PC-9 (cell line): ENCODE data around the gene ZNRF3. TPM values are rescaled to one million over a fixed set of nuclear protein-coding genes. Genes with fewer than 3 reads are reported as not detected.

Source experiments
- BruUV-seq: library from RNA; stranded (reverse); fragments of 400-500 nt; replicated peaks from 2 replicates; lab custom pipeline; 2021; lab: Mats Ljungman, UMichigan
- CTCF ChIA-PET: fragments of 300-600 bp; sonication (Branson Sonifier 250); formaldehyde crosslinking; loops from one replicate; lab custom pipeline; 2022; ENCODE audit warnings: antibody characterized with exemption; lab: Charles Lee
- POLR2A ChIA-PET: fragments of 300-600 bp; sonication (Branson Sonifier 250); formaldehyde crosslinking; loops from one replicate; lab custom pipeline; 2022; ENCODE audit warnings: antibody characterized with exemption; ENCODE audit not compliant: unreplicated experiment; lab: Charles Lee
- DNase-seq, 2 experiments: peaks; one replicate each; pipeline versions ENCODE4 v3.0.0 to v3.0.0-alpha.2; 2015 to 2022; ENCODE audit warnings: mixed read lengths in 1 of 2
- H2AFZ ChIP-seq: fragments of 200-600 bp; sonication (generic); 2 replicates; pipeline ENCODE4 v1.8.1; 2017; ENCODE audit warnings: antibody characterized with exemption
- H3F3A ChIP-seq: fragments of 200-600 bp; sonication (generic); 2 replicates; pipeline ENCODE4 v1.8.1; 2017; ENCODE audit warnings: antibody characterized with exemption, mild to moderate bottlenecking, low read depth; ENCODE audit not compliant: insufficient read depth
- H3K27ac ChIP-seq: fragments of 200-600 bp; sonication (generic); 2 replicates; pipeline ENCODE4 v1.6.1; 2016; ENCODE audit warnings: mixed run types
- H3K27me3 ChIP-seq: fragments of 200-600 bp; sonication (generic); 2 replicates; pipeline ENCODE4 v1.6.1; 2016; ENCODE audit warnings: low read depth, mixed run types; ENCODE audit not compliant: insufficient read depth
- H3K36me3 ChIP-seq: fragments of 200-600 bp; sonication (generic); 2 replicates; pipeline ENCODE4 v1.6.1; 2016; ENCODE audit warnings: low read depth, mixed run types
- H3K4me1 ChIP-seq: fragments of 200-600 bp; sonication (generic); replicated peaks from 2 replicates; pipeline ENCODE4 v1.6.1; 2016; ENCODE audit warnings: mixed run types; ENCODE audit not compliant: insufficient read depth
- H3K4me2 ChIP-seq: fragments of 200-600 bp; sonication (generic); 2 replicates; pipeline ENCODE4 v1.6.1; 2017; ENCODE audit warnings: mixed run types
- H3K4me3 ChIP-seq: fragments of 200-600 bp; sonication (generic); 2 replicates; pipeline ENCODE4 v1.6.1; 2016; ENCODE audit warnings: mixed run types
- H3K79me2 ChIP-seq: fragments of 200-600 bp; sonication (generic); 2 replicates; pipeline ENCODE4 v1.6.1; 2017; ENCODE audit warnings: low read depth, mixed run types
- H3K9me2 ChIP-seq: fragments of 200-600 bp; sonication (generic); 2 replicates; pipeline ENCODE4 v1.8.1; 2017; ENCODE audit warnings: mild to moderate bottlenecking; ENCODE audit not compliant: insufficient read depth
- H3K9me3 ChIP-seq: fragments of 200-600 bp; sonication (generic); 2 replicates; pipeline ENCODE4 v1.8.1; 2016; ENCODE audit warnings: low read depth; ENCODE audit not compliant: insufficient read depth
- H4K20me1 ChIP-seq: fragments of 200-600 bp; sonication (generic); 2 replicates; pipeline ENCODE4 v1.8.1; 2017; ENCODE audit not compliant: insufficient read depth
- EZH2 ChIP-seq: fragments of 200-600 bp; sonication (generic); IDR thresholded peaks from 2 replicates; pipeline ENCODE4 v1.8.0; 2017; ENCODE audit warnings: antibody characterized with exemption, low read depth
- intact Hi-C: fragments of 100-400 bp; cut with micrococcal nuclease; formaldehyde crosslinking; loops from one replicate; pipeline ENCODE4 v1.10.0; 2022; ENCODE audit not compliant: unreplicated experiment
- total RNA-seq: library from RNA; stranded (reverse); gene quantifications from 2 replicates; pipeline ENCODE4 v1.2.3, GENCODE V29; 2021
- TF ChIP-seq, protein P1 (sequence below): fragments of 200-600 bp; sonication (generic); conservative IDR thresholded peaks from 2 replicates; pipeline ENCODE4 v1.6.1; 2017; ENCODE audit warnings: mixed run types, antibody characterized with exemption, mild to moderate bottlenecking, moderate library complexity

ZNRF3 gene
- total RNA-seq, 1 experiment from 2014 or later = 5.2 TPM

DNA sequence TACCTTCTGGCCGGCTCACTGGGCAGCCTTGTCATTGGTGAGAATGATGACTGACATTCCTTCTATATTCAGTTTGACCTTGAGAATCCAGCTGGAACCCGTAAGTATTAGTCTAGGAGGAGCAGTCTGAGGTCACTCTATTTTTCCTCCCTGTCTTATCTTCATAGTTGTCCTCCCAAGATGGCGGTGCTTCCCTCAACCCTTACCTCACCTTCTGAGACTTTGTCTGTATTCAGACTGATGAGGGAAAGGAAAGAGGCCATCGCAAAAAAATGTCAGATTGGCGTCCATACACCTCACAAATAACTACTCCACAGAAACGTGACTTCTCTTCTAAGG lies 195.5 kb downstream of the ZNRF3 start:
- Histone ChIP-seq H3K27ac (no peak overlapping the region), H3K36me3 (no peaks in the 10 kb centered on the region), H3K79me2 (no peaks in the 10 kb centered on the region), H3K9me2 (no peaks in the 10 kb centered on the region), H3K27me3 (no peaks in the 10 kb centered on the region), H3F3A (no peaks in the 10 kb centered on the region; the same call in 1 of the 2 replicates), H4K20me1 (no peaks in the 10 kb centered on the region), H3K9me3 (no peaks in the 10 kb centered on the region), H3K4me2 (no peak overlapping the region), H3K4me1 (peaks cover 7% of the 10 kb centered on the region), H2AFZ (no peak overlapping the region), H3K4me3 (no peak overlapping the region)
- TF ChIP-seq, protein P1, sequence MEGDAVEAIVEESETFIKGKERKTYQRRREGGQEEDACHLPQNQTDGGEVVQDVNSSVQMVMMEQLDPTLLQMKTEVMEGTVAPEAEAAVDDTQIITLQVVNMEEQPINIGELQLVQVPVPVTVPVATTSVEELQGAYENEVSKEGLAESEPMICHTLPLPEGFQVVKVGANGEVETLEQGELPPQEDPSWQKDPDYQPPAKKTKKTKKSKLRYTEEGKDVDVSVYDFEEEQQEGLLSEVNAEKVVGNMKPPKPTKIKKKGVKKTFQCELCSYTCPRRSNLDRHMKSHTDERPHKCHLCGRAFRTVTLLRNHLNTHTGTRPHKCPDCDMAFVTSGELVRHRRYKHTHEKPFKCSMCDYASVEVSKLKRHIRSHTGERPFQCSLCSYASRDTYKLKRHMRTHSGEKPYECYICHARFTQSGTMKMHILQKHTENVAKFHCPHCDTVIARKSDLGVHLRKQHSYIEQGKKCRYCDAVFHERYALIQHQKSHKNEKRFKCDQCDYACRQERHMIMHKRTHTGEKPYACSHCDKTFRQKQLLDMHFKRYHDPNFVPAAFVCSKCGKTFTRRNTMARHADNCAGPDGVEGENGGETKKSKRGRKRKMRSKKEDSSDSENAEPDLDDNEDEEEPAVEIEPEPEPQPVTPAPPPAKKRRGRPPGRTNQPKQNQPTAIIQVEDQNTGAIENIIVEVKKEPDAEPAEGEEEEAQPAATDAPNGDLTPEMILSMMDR = no peak
- TF ChIP-seq EZH2 = no peak
- BruUV-seq = no TSS peak
- POLR2A ChIA-PET = no interaction called here
- no peak for DNase-seq
- CTCF ChIA-PET = no interaction called here
- intact Hi-C loops = no loop called here

DNA sequence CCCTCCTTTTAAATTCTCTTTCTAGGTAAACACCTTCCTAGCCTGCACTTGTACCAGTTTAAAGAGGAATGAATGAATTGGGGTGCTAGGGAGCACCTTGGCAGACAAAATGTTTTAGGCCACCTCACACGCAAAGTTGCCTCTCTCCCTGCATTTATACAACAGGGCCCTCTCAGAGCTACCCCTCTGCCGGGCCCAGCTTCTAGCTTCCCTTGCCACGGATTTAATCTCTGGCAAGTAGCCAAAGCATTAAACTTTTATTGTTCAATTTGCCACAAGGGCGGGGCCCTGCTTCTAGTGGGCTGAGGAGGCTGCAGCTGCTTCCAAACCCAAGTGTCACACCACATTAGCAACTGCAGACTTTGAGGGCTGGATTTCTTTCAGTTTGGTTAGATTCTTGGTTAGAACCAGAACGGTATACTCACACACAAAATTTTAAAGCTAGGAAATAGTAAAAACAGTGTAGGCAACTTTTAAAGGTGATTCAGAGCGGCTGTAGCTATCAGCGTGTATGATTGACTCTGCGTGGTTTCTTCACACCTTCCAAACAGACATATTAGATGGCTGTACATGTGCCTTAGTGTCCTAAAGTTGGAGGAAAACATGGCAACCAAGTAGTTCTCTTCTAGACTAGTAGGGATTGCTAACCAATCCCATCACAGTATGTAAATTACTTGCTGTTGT lies 196.0 kb downstream of the ZNRF3 start:
- Histone ChIP-seq H3K79me2 (no peaks in the 10 kb centered on the region), H4K20me1 (no peaks in the 10 kb centered on the region), H3K4me3 (no peak overlapping the region), H3K27me3 (no peaks in the 10 kb centered on the region), H2AFZ (no peak overlapping the region), H3K9me2 (no peaks in the 10 kb centered on the region), H3F3A (no peaks in the 10 kb centered on the region), H3K27ac (no peak overlapping the region), H3K9me3 (no peaks in the 10 kb centered on the region), H3K4me2 (no peak overlapping the region), H3K36me3 (no peaks in the 10 kb centered on the region), H3K4me1 (peaks cover 7% of the 10 kb centered on the region)
- DNase-seq = no peak
- no TSS peak for BruUV-seq
- ChIA-PET CTCF (no interaction called here), POLR2A (no interaction called here)
- TF ChIP-seq, protein P1 = no peak
- no peak for TF ChIP-seq EZH2
- intact Hi-C loops = no loop called here

DNA sequence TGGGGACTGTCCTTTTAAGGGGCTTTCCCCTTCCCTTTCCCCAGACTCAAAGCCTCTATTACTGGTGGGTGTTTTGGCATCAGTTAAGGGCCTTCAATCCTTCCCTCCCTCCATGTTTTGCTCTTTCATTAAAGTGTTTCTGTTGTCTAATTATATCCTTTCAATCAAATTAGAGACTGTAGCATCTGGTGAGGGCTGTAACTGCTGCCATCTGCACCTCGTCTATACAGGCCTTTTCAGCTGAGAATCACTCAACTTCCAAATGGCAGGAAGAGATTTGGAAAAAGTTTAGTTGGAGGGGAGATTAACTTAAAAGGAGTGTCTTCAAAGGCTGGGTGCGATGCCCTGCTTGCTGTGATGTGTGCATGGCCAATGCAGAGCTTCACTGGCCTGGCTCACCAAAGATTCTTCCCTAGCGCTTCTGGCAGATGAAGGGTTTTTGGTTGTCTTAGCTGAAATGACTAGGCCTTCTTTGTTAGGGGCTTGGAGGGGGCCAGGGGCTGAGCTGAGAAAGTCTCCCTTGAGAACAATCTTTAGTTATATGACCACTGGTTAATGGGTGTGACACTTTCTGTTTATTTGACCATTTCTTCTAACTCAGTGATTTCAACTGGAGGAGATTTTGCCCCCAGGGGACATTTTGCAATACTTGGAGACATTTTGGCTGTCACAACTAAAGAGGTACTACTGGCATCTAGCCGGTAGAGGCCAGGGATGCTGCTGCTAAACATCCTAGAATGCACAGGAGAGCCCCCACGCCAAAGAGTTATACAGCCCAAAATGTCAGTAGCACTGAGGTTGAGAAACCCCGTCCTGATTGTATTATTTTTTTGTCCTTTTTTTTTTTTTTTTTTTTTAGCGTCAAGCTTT lies 197.0 kb downstream of the ZNRF3 start:
- H3K4me2 ChIP-seq = peak overlapping the region; percentile 32; the same call in 1 of the 2 replicates
- ChIA-PET CTCF (no interaction called here), POLR2A (no interaction called here)
- no peaks in the 10 kb centered on the region for H3K9me2 ChIP-seq
- DNase-seq = peak in 1 of 2 experiments; percentile 77
- TF ChIP-seq, protein P1 = no peak; the same call in 1 of the 2 replicates
- no peak for TF ChIP-seq EZH2
- no peaks in the 10 kb centered on the region for H3F3A ChIP-seq
- intact Hi-C loops = no loop called here
- no peak overlapping the region for H2AFZ ChIP-seq
- H4K20me1 ChIP-seq = no peaks in the 10 kb centered on the region
- no peaks in the 10 kb centered on the region for H3K36me3 ChIP-seq
- H3K79me2 ChIP-seq = no peaks in the 10 kb centered on the region
- no peak overlapping the region for H3K27ac ChIP-seq
- no peak overlapping the region for H3K4me3 ChIP-seq
- peaks cover 7% of the 10 kb centered on the region for H3K4me1 ChIP-seq
- no TSS peak for BruUV-seq
- H3K27me3 ChIP-seq = no peaks in the 10 kb centered on the region
- no peaks in the 10 kb centered on the region for H3K9me3 ChIP-seq
